Measurements from ENCODE around the gene C19orf53. TPM values are rescaled to one million over a fixed set of nuclear protein-coding genes. Genes with fewer than 3 reads are reported as not detected.

Gene C19orf53
- total RNA-seq, 2 experiments from 2014 or later: 90.1 to 162 TPM

DNA sequence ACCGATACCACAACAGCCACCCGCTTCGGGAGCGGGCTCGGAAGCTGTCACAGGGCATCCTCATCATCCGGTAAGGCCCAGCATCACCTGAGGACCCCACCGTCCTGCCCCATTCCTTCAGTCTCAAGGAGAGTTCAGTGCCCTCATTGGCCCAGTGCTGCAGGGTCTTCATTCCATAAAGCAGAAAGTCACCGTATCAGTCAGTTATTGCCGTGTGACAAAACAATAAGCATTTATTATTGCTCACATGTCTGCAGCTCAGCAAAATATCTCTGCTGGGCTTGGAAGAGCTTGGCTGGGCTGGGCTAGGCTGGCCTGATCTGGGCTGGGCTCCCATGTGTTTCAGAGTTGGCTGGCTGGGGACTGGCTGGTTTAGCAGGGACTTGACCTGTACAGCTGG, 18.0 kb upstream of the C19orf53 start:
- intact Hi-C loops (cut with micrococcal nuclease; ENCODE audit: unreplicated experiment): no loop called here
- CTCF ChIA-PET (ENCODE audit: unreplicated experiment): no interaction called here

DNA sequence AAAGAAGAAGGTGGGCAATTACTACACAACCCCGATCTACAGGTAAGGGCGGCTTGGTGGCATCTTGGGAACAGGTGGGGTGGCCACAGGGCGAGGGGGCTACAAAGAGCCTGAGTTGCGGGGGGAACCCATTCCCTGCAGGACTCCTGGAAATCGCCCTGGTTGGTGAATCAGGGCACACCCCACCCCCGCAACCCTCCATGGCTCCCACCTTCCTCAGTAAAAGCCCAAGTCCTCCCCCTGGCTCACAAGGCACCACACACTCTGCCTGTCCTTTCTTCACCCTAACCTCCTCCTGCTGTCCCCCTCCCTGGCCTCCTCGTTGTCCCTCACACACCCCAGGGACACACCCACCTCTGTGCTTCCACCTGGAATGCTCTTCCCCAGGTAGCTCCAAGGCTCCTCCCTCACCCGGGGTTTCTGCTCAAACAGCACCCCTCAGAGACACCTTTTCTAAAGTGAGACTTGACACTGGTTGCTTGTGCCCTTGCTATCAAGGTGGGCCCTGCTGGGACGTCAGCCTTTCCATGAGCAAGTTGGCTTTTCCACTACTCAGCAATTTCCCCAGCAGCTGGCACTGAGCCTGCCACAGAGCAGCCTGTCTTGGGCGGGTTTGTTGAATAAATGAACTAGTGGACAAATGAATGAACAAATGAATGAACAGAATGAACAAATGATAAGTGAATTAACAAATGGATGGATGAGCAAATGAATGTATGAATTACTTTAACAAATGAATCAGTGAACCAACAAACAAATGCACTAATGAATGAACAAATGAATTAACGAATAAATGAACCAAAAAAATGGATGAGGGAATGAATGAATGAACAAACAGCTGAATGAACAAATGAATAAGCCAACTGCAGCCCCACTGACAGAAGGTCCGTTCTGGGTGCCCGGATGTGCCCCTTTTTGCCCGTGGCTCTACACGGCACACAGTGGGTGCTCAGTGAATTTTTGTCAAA, 16.2 kb upstream of the C19orf53 start:
- Histone ChIP-seq H3K27ac (ENCODE audit: low read depth, low read length, poor library complexity, severe bottlenecking) (no peak overlapping the region), H3K4me3 (ENCODE audit: low read depth, low read length, poor library complexity, severe bottlenecking) (no peak overlapping the region), H3K9me2 (ENCODE audit: insufficient read depth, low read length) (no peaks in the 10 kb centered on the region), H3K4me2 (ENCODE audit: low read length) (no peak overlapping the region), H3K9me3 (ENCODE audit: low read length) (no peaks in the 10 kb centered on the region), H4K20me1 (ENCODE audit: insufficient read depth, low read length) (no peaks in the 10 kb centered on the region), H3K79me2 (ENCODE audit: insufficient read depth, low read depth, low read length) (no peaks in the 10 kb centered on the region), H3K36me3 (ENCODE audit: insufficient read depth, low read length) (peaks cover 86% of the 10 kb centered on the region), H3K4me1 (ENCODE audit: insufficient read depth, low read length, poor library complexity, severe bottlenecking) (no peaks in the 10 kb centered on the region), H2AFZ (ENCODE audit: low read length) (no peak overlapping the region)
- ChIA-PET POLR2A (no interaction called here), CTCF (ENCODE audit: unreplicated experiment) (no interaction called here)
- no TSS peak for BruUV-seq (replicated peaks)
- no peak for DNase-seq (ENCODE audit: low spot score)
- intact Hi-C loops (cut with micrococcal nuclease; ENCODE audit: unreplicated experiment): no loop called here
- TF ChIP-seq, protein P1, sequence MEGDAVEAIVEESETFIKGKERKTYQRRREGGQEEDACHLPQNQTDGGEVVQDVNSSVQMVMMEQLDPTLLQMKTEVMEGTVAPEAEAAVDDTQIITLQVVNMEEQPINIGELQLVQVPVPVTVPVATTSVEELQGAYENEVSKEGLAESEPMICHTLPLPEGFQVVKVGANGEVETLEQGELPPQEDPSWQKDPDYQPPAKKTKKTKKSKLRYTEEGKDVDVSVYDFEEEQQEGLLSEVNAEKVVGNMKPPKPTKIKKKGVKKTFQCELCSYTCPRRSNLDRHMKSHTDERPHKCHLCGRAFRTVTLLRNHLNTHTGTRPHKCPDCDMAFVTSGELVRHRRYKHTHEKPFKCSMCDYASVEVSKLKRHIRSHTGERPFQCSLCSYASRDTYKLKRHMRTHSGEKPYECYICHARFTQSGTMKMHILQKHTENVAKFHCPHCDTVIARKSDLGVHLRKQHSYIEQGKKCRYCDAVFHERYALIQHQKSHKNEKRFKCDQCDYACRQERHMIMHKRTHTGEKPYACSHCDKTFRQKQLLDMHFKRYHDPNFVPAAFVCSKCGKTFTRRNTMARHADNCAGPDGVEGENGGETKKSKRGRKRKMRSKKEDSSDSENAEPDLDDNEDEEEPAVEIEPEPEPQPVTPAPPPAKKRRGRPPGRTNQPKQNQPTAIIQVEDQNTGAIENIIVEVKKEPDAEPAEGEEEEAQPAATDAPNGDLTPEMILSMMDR (conservative IDR thresholded peaks at IDR 0.05; ENCODE audit: low read length): no peak
- TF ChIP-seq EZH2phosphoT487 (IDR thresholded peaks at IDR 0.05; ENCODE audit: borderline replicate concordance, low read depth, low read length): no peak

More for the DNA sequence above, 18.0 kb upstream of the C19orf53 start:
- H3K9me2 ChIP-seq (ENCODE audit: insufficient read depth, low read length): no peaks in the 10 kb centered on the region
- H3K36me3 ChIP-seq (ENCODE audit: insufficient read depth, low read length): peaks cover 85% of the 10 kb centered on the region
- no peaks in the 10 kb centered on the region for H3K79me2 ChIP-seq (ENCODE audit: insufficient read depth, low read depth, low read length)
- H2AFZ ChIP-seq (ENCODE audit: low read length): no peak overlapping the region
- TF ChIP-seq, protein P1 (conservative IDR thresholded peaks at IDR 0.05; ENCODE audit: low read length): no peak
- no peak for TF ChIP-seq EZH2phosphoT487 (IDR thresholded peaks at IDR 0.05; ENCODE audit: borderline replicate concordance, low read depth, low read length)
- POLR2A ChIA-PET: no interaction called here
- no peaks in the 10 kb centered on the region for H3K4me1 ChIP-seq (ENCODE audit: insufficient read depth, low read length, poor library complexity, severe bottlenecking)
- no peak for DNase-seq (ENCODE audit: low spot score)
- no peaks in the 10 kb centered on the region for H4K20me1 ChIP-seq (ENCODE audit: insufficient read depth, low read length)
- H3K4me3 ChIP-seq (ENCODE audit: low read depth, low read length, poor library complexity, severe bottlenecking): no peak overlapping the region
- H3K4me2 ChIP-seq (ENCODE audit: low read length): no peak overlapping the region
- no peak overlapping the region for H3K27ac ChIP-seq (ENCODE audit: low read depth, low read length, poor library complexity, severe bottlenecking)
- BruUV-seq (replicated peaks): no TSS peak
- no peaks in the 10 kb centered on the region for H3K9me3 ChIP-seq (ENCODE audit: low read length)

DNA sequence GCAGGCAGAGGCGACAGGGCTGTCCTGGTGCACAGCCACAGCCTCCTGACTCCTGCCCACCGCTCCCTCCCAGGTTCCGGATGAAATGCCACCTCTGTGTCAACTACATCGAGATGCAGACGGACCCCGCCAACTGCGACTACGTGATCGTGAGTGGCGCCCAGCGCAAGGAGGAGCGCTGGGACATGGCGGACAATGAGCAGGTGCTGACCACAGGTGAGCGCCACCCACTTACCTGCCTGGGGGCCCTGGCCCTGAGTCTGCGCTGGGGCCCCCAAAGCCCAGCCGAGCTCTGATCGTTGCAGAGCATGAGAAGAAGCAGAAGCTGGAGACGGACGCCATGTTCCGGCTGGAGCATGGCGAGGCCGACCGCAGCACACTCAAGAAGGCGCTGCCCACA, 15.5 kb upstream of the C19orf53 start:
- no peak overlapping the region for H3K27ac ChIP-seq (ENCODE audit: low read depth, low read length, poor library complexity, severe bottlenecking)
- H3K9me2 ChIP-seq (ENCODE audit: insufficient read depth, low read length): no peaks in the 10 kb centered on the region
- no peaks in the 10 kb centered on the region for H3K79me2 ChIP-seq (ENCODE audit: insufficient read depth, low read depth, low read length)
- no peaks in the 10 kb centered on the region for H4K20me1 ChIP-seq (ENCODE audit: insufficient read depth, low read length)
- H3K4me3 ChIP-seq (ENCODE audit: low read depth, low read length, poor library complexity, severe bottlenecking): no peak overlapping the region
- peaks cover 91% of the 10 kb centered on the region for H3K36me3 ChIP-seq (ENCODE audit: insufficient read depth, low read length)
- intact Hi-C loops (cut with micrococcal nuclease; ENCODE audit: unreplicated experiment): no loop called here
- no peaks in the 10 kb centered on the region for H3K9me3 ChIP-seq (ENCODE audit: low read length)
- TF ChIP-seq EZH2phosphoT487 (IDR thresholded peaks at IDR 0.05; ENCODE audit: borderline replicate concordance, low read depth, low read length): no peak
- TF ChIP-seq, protein P1 (conservative IDR thresholded peaks at IDR 0.05; ENCODE audit: low read length): no peak
- no TSS peak for BruUV-seq (replicated peaks)
- H2AFZ ChIP-seq (ENCODE audit: low read length): no peak overlapping the region
- DNase-seq (ENCODE audit: low spot score): no peak
- ChIA-PET POLR2A (no interaction called here), CTCF (ENCODE audit: unreplicated experiment) (no interaction called here)
- H3K4me2 ChIP-seq (ENCODE audit: low read length): no peak overlapping the region
- no peaks in the 10 kb centered on the region for H3K4me1 ChIP-seq (ENCODE audit: insufficient read depth, low read length, poor library complexity, severe bottlenecking)
